ENCODE data around the gene SERPINB7.
"Not testable (repeated sequence)": the region's sequence is repeated elsewhere in the genome, so short reads cannot be mapped to it uniquely, and the experiment has no call there.

SERPINB7 gene

GRCh38 chr18:63757541-63757940 lies 17.7 kb upstream of the SERPINB7 start:
- Histone ChIP-seq H3K9ac (ENCODE audit: low read depth in 1 of 2, low read length in 2 of 2) (no peak overlapping the region), H3K27ac (ENCODE audit: low read depth in 2 of 2, low read length in 2 of 2) (no peak overlapping the region), H3K36me3 (ENCODE audit: control insufficient read depth in 2 of 2, insufficient read depth in 2 of 2, low read length in 2 of 2) (no peaks in the 10 kb centered on the region), H3K4me3 (ENCODE audit: low read length in 2 of 2) (no peak overlapping the region), H3K4me1 (ENCODE audit: control insufficient read depth in 2 of 2, insufficient read depth in 2 of 2, low read length in 2 of 2) (no peaks in the 10 kb centered on the region), H3K9me3 (ENCODE audit: control insufficient read depth in 2 of 2, low read length in 2 of 2) (no peaks in the 10 kb centered on the region), H3K27me3 (ENCODE audit: control insufficient read depth in 2 of 2, insufficient read depth in 2 of 2, low read length in 2 of 2) (no peaks in the 10 kb centered on the region)

GRCh38 chr18:63758615-63759240 lies 16.5 kb upstream of the SERPINB7 start:
- Histone ChIP-seq H3K36me3 (ENCODE audit: control insufficient read depth in 2 of 2, insufficient read depth in 2 of 2, low read length in 2 of 2) (no peaks in the 10 kb centered on the region), H3K4me3 (ENCODE audit: low read length in 2 of 2) (no peak overlapping the region), H3K27me3 (ENCODE audit: control insufficient read depth in 2 of 2, insufficient read depth in 2 of 2, low read length in 2 of 2) (no peaks in the 10 kb centered on the region), H3K9me3 (ENCODE audit: control insufficient read depth in 2 of 2, low read length in 2 of 2) (no peaks in the 10 kb centered on the region), H3K4me1 (ENCODE audit: control insufficient read depth in 2 of 2, insufficient read depth in 2 of 2, low read length in 2 of 2) (no peaks in the 10 kb centered on the region), H3K27ac (ENCODE audit: low read depth in 2 of 2, low read length in 2 of 2) (no peak overlapping the region), H3K9ac (ENCODE audit: low read depth in 1 of 2, low read length in 2 of 2) (no peak overlapping the region)

- not testable (repeated sequence) for H3K4me1 ChIP-seq (ENCODE audit: control insufficient read depth in 2 of 2, insufficient read depth in 2 of 2, low read length in 2 of 2)
These were observed 15.4 kb upstream of the SERPINB7 start for GRCh38 chr18:63759786-63760185.

GRCh38 chr18:63762518-63762917 lies 12.7 kb upstream of the SERPINB7 start:
- Histone ChIP-seq H3K36me3 (ENCODE audit: control insufficient read depth in 2 of 2, insufficient read depth in 2 of 2, low read length in 2 of 2) (no peaks in the 10 kb centered on the region), H3K27ac (ENCODE audit: low read depth in 2 of 2, low read length in 2 of 2) (no peak overlapping the region), H3K4me3 (ENCODE audit: low read length in 2 of 2) (no peak overlapping the region), H3K27me3 (ENCODE audit: control insufficient read depth in 2 of 2, insufficient read depth in 2 of 2, low read length in 2 of 2) (no peaks in the 10 kb centered on the region), H3K9ac (ENCODE audit: low read depth in 1 of 2, low read length in 2 of 2) (no peak overlapping the region), H3K9me3 (ENCODE audit: control insufficient read depth in 2 of 2, low read length in 2 of 2) (peaks cover 0 to 3% of the 10 kb centered on the region in 2 donors), H3K4me1 (ENCODE audit: control insufficient read depth in 2 of 2, insufficient read depth in 2 of 2, low read length in 2 of 2) (no peaks in the 10 kb centered on the region)

More at GRCh38 chr18:63759786-63760185, 15.4 kb upstream of the SERPINB7 start:
- not testable (repeated sequence) for H3K27ac ChIP-seq (ENCODE audit: low read depth in 2 of 2, low read length in 2 of 2); H3K4me3 ChIP-seq (ENCODE audit: low read length in 2 of 2); H3K27me3 ChIP-seq (ENCODE audit: control insufficient read depth in 2 of 2, insufficient read depth in 2 of 2, low read length in 2 of 2); H3K9ac ChIP-seq (ENCODE audit: low read depth in 1 of 2, low read length in 2 of 2); H3K9me3 ChIP-seq (ENCODE audit: control insufficient read depth in 2 of 2, low read length in 2 of 2); H3K36me3 ChIP-seq (ENCODE audit: control insufficient read depth in 2 of 2, insufficient read depth in 2 of 2, low read length in 2 of 2)

- H3K36me3 ChIP-seq (ENCODE audit: control insufficient read depth in 2 of 2, insufficient read depth in 2 of 2, low read length in 2 of 2): no peaks in the 10 kb centered on the region
- no peak overlapping the region for H3K27ac ChIP-seq (ENCODE audit: low read depth in 2 of 2, low read length in 2 of 2)
- H3K9ac ChIP-seq (ENCODE audit: low read depth in 1 of 2, low read length in 2 of 2): no peak overlapping the region
- no peaks in the 10 kb centered on the region for H3K27me3 ChIP-seq (ENCODE audit: control insufficient read depth in 2 of 2, insufficient read depth in 2 of 2, low read length in 2 of 2)
- H3K9me3 ChIP-seq (ENCODE audit: control insufficient read depth in 2 of 2, low read length in 2 of 2): peaks cover 0 to 3% of the 10 kb centered on the region in 2 donors
- H3K4me1 ChIP-seq (ENCODE audit: control insufficient read depth in 2 of 2, insufficient read depth in 2 of 2, low read length in 2 of 2): no peaks in the 10 kb centered on the region
- H3K4me3 ChIP-seq (ENCODE audit: low read length in 2 of 2): no peak overlapping the region
These were observed 11.2 kb upstream of the SERPINB7 start for GRCh38 chr18:63763831-63764600.

GRCh38 chr18:63765837-63766236 lies 9.4 kb upstream of the SERPINB7 start:
- Histone ChIP-seq H3K36me3 (ENCODE audit: control insufficient read depth in 2 of 2, insufficient read depth in 2 of 2, low read length in 2 of 2) (no peaks in the 10 kb centered on the region), H3K4me1 (ENCODE audit: control insufficient read depth in 2 of 2, insufficient read depth in 2 of 2, low read length in 2 of 2) (no peaks in the 10 kb centered on the region), H3K27ac (ENCODE audit: low read depth in 2 of 2, low read length in 2 of 2) (no peak overlapping the region), H3K9ac (ENCODE audit: low read depth in 1 of 2, low read length in 2 of 2) (no peak overlapping the region), H3K27me3 (ENCODE audit: control insufficient read depth in 2 of 2, insufficient read depth in 2 of 2, low read length in 2 of 2) (no peaks in the 10 kb centered on the region), H3K9me3 (ENCODE audit: control insufficient read depth in 2 of 2, low read length in 2 of 2) (peaks cover 0 to 3% of the 10 kb centered on the region in 2 donors), H3K4me3 (ENCODE audit: low read length in 2 of 2) (no peak overlapping the region)

GRCh38 chr18:63773551-63773950 lies 1.7 kb upstream of the SERPINB7 start:
- H3K9me3 ChIP-seq (ENCODE audit: control insufficient read depth in 2 of 2, low read length in 2 of 2): no peaks in the 10 kb centered on the region
- no peaks in the 10 kb centered on the region for H3K36me3 ChIP-seq (ENCODE audit: control insufficient read depth in 2 of 2, insufficient read depth in 2 of 2, low read length in 2 of 2)
- H3K27ac ChIP-seq (ENCODE audit: low read depth in 2 of 2, low read length in 2 of 2): no peak overlapping the region
- H3K9ac ChIP-seq (ENCODE audit: low read depth in 1 of 2, low read length in 2 of 2): no peak overlapping the region
- no peaks in the 10 kb centered on the region for H3K4me1 ChIP-seq (ENCODE audit: control insufficient read depth in 2 of 2, insufficient read depth in 2 of 2, low read length in 2 of 2)
- H3K4me3 ChIP-seq (ENCODE audit: low read length in 2 of 2): no peak overlapping the region
- H3K27me3 ChIP-seq (ENCODE audit: control insufficient read depth in 2 of 2, insufficient read depth in 2 of 2, low read length in 2 of 2): no peaks in the 10 kb centered on the region

GRCh38 chr18:63774511-63774910 lies 707 bp upstream of the SERPINB7 start:
- Histone ChIP-seq H3K27me3 (ENCODE audit: control insufficient read depth in 2 of 2, insufficient read depth in 2 of 2, low read length in 2 of 2) (no peaks in the 10 kb centered on the region), H3K9me3 (ENCODE audit: control insufficient read depth in 2 of 2, low read length in 2 of 2) (no peaks in the 10 kb centered on the region), H3K4me1 (ENCODE audit: control insufficient read depth in 2 of 2, insufficient read depth in 2 of 2, low read length in 2 of 2) (no peaks in the 10 kb centered on the region), H3K27ac (ENCODE audit: low read depth in 2 of 2, low read length in 2 of 2) (no peak overlapping the region), H3K9ac (ENCODE audit: low read depth in 1 of 2, low read length in 2 of 2) (no peak overlapping the region), H3K36me3 (ENCODE audit: control insufficient read depth in 2 of 2, insufficient read depth in 2 of 2, low read length in 2 of 2) (no peaks in the 10 kb centered on the region), H3K4me3 (ENCODE audit: low read length in 2 of 2) (no peak overlapping the region)

- Histone ChIP-seq H3K4me1 (ENCODE audit: control insufficient read depth in 2 of 2, insufficient read depth in 2 of 2, low read length in 2 of 2) (no peaks in the 10 kb centered on the region), H3K4me3 (ENCODE audit: low read length in 2 of 2) (no peak overlapping the region), H3K9me3 (ENCODE audit: control insufficient read depth in 2 of 2, low read length in 2 of 2) (no peaks in the 10 kb centered on the region), H3K27me3 (ENCODE audit: control insufficient read depth in 2 of 2, insufficient read depth in 2 of 2, low read length in 2 of 2) (no peaks in the 10 kb centered on the region), H3K36me3 (ENCODE audit: control insufficient read depth in 2 of 2, insufficient read depth in 2 of 2, low read length in 2 of 2) (no peaks in the 10 kb centered on the region), H3K9ac (ENCODE audit: low read depth in 1 of 2, low read length in 2 of 2) (no peak overlapping the region), H3K27ac (ENCODE audit: low read depth in 2 of 2, low read length in 2 of 2) (no peak overlapping the region)
These were observed 4.2 kb downstream of the SERPINB7 start for GRCh38 chr18:63779386-63779785.

GRCh38 chr18:63783394-63783793 lies 8.2 kb downstream of the SERPINB7 start:
- H3K36me3 ChIP-seq (ENCODE audit: control insufficient read depth in 2 of 2, insufficient read depth in 2 of 2, low read length in 2 of 2): no peaks in the 10 kb centered on the region
- H3K4me1 ChIP-seq (ENCODE audit: control insufficient read depth in 2 of 2, insufficient read depth in 2 of 2, low read length in 2 of 2): no peaks in the 10 kb centered on the region
- no peaks in the 10 kb centered on the region for H3K27me3 ChIP-seq (ENCODE audit: control insufficient read depth in 2 of 2, insufficient read depth in 2 of 2, low read length in 2 of 2)
- H3K9me3 ChIP-seq (ENCODE audit: control insufficient read depth in 2 of 2, low read length in 2 of 2): no peaks in the 10 kb centered on the region
- no peak overlapping the region for H3K9ac ChIP-seq (ENCODE audit: low read depth in 1 of 2, low read length in 2 of 2)
- H3K27ac ChIP-seq (ENCODE audit: low read depth in 2 of 2, low read length in 2 of 2): no peak overlapping the region
- H3K4me3 ChIP-seq (ENCODE audit: low read length in 2 of 2): no peak overlapping the region
